ENCODE data around the gene WNK2. TPM values are rescaled to one million over a fixed set of nuclear protein-coding genes. Genes with fewer than 3 reads are reported as not detected.

Gene WNK2
- total RNA-seq, 4 donors from 2014 or later, result 6.2 to 31.9 (median 18.9) TPM

GRCh38 chr9:93252116-93252780 is 68.3 kb downstream of the WNK2 start:
- DNase-seq, result no peak
- H3K36me3 ChIP-seq, result no peaks in the 10 kb centered on the region
- H3K4me1 ChIP-seq, result no peaks in the 10 kb centered on the region
- no peaks in the 10 kb centered on the region for H3K27me3 ChIP-seq
- intact Hi-C loops (cut with DNase I; ENCODE audit: low total_unique reads), result no loop called here
- no peaks in the 10 kb centered on the region for H3K9me3 ChIP-seq
- H3K27ac ChIP-seq, result no peak overlapping the region
- no peak for TF ChIP-seq CTCF (IDR thresholded peaks at IDR 0.05)
- no peak for TF ChIP-seq POLR2A (IDR thresholded peaks at IDR 0.05)
- no peak overlapping the region for H3K4me3 ChIP-seq

GRCh38 chr9:93252781-93253530 is 69.0 kb downstream of the WNK2 start:
- Histone ChIP-seq H3K27ac (no peak overlapping the region), H3K9me3 (no peaks in the 10 kb centered on the region), H3K27me3 (no peaks in the 10 kb centered on the region), H3K36me3 (no peaks in the 10 kb centered on the region), H3K4me1 (no peaks in the 10 kb centered on the region), H3K4me3 (no peak overlapping the region)
- no peak for DNase-seq
- intact Hi-C loops (cut with DNase I; ENCODE audit: low total_unique reads), result no loop called here
- no peak for TF ChIP-seq CTCF (IDR thresholded peaks at IDR 0.05)
- TF ChIP-seq POLR2A (IDR thresholded peaks at IDR 0.05), result no peak

GRCh38 chr9:93253633-93254032 is 69.7 kb downstream of the WNK2 start:
- TF ChIP-seq CTCF (IDR thresholded peaks at IDR 0.05) (no peak), POLR2A (IDR thresholded peaks at IDR 0.05) (no peak)
- Histone ChIP-seq H3K4me3 (no peak overlapping the region), H3K27me3 (no peaks in the 10 kb centered on the region), H3K9me3 (no peaks in the 10 kb centered on the region), H3K4me1 (no peaks in the 10 kb centered on the region), H3K27ac (no peak overlapping the region), H3K36me3 (no peaks in the 10 kb centered on the region)
- DNase-seq, result no peak
- intact Hi-C loops (cut with DNase I; ENCODE audit: low total_unique reads), result no loop called here

GRCh38 chr9:93254061-93254481 is 70.1 kb downstream of the WNK2 start:
- no peak overlapping the region for H3K27ac ChIP-seq
- H3K4me1 ChIP-seq, result no peaks in the 10 kb centered on the region
- H3K9me3 ChIP-seq, result no peaks in the 10 kb centered on the region
- no peaks in the 10 kb centered on the region for H3K36me3 ChIP-seq
- intact Hi-C loops (cut with DNase I; ENCODE audit: low total_unique reads), result no loop called here
- DNase-seq, result no peak
- H3K27me3 ChIP-seq, result no peaks in the 10 kb centered on the region
- TF ChIP-seq POLR2A (IDR thresholded peaks at IDR 0.05) (no peak), CTCF (IDR thresholded peaks at IDR 0.05) (no peak)
- H3K4me3 ChIP-seq, result no peak overlapping the region

- Histone ChIP-seq H3K4me1 (no peaks in the 10 kb centered on the region), H3K4me3 (no peak overlapping the region), H3K27me3 (no peaks in the 10 kb centered on the region), H3K36me3 (no peaks in the 10 kb centered on the region), H3K27ac (no peak overlapping the region), H3K9me3 (no peaks in the 10 kb centered on the region)
- TF ChIP-seq POLR2A (IDR thresholded peaks at IDR 0.05), result no peak
- no peak for TF ChIP-seq CTCF (IDR thresholded peaks at IDR 0.05)
- no peak for DNase-seq
- intact Hi-C loops (cut with DNase I; ENCODE audit: low total_unique reads), result no loop called here
Observed at GRCh38 chr9:93254806-93255493, 71.0 kb downstream of the WNK2 start.
